ENCODE results near the gene YPEL1.
"Not testable (repeated sequence)": the region's sequence is repeated elsewhere in the genome, so short reads cannot be mapped to it uniquely, and the experiment has no call there.

The YPEL1 gene

GRCh38 chr22:21753374-21754111 lies 17.9 kb upstream of the YPEL1 start:
- no peak for DNase-seq (ENCODE audit: low spot score)

- DNase-seq (ENCODE audit: low spot score) = no peak
Observed at GRCh38 chr22:21752276-21752675, 16.7 kb upstream of the YPEL1 start.

GRCh38 chr22:21745948-21746347 lies 10.4 kb upstream of the YPEL1 start:
- no peak for DNase-seq (ENCODE audit: low spot score)

GRCh38 chr22:21744917-21745316 lies 9.3 kb upstream of the YPEL1 start:
- DNase-seq (ENCODE audit: low spot score) = not testable (repeated sequence)

- DNase-seq (ENCODE audit: low spot score) = no peak
Observed at GRCh38 chr22:21741790-21742189, 6.2 kb upstream of the YPEL1 start.

GRCh38 chr22:21741059-21741458 lies 5.5 kb upstream of the YPEL1 start:
- no peak for DNase-seq (ENCODE audit: low spot score)

- no peak for DNase-seq (ENCODE audit: low spot score)
Observed at GRCh38 chr22:21739828-21740377, 4.3 kb upstream of the YPEL1 start.

GRCh38 chr22:21738966-21739365 lies 3.4 kb upstream of the YPEL1 start:
- no peak for DNase-seq (ENCODE audit: low spot score)

- no peak for DNase-seq (ENCODE audit: low spot score)
Observed at GRCh38 chr22:21738081-21738480, 2.5 kb upstream of the YPEL1 start.

- no peak for DNase-seq (ENCODE audit: low spot score)
Observed at GRCh38 chr22:21736948-21737347, 1.4 kb upstream of the YPEL1 start.

GRCh38 chr22:21736084-21736642 lies 569 bp upstream of the YPEL1 start:
- DNase-seq (ENCODE audit: low spot score) = no peak

- DNase-seq (ENCODE audit: low spot score) = no peak
Observed at GRCh38 chr22:21734540-21735199, 924 bp downstream of the YPEL1 start.

GRCh38 chr22:21731503-21731902 lies 4.1 kb downstream of the YPEL1 start:
- DNase-seq (ENCODE audit: low spot score) = no peak

- DNase-seq (ENCODE audit: low spot score) = no peak
Observed at GRCh38 chr22:21730535-21731308, 4.9 kb downstream of the YPEL1 start.

GRCh38 chr22:21729184-21729583 lies 6.4 kb downstream of the YPEL1 start:
- DNase-seq (ENCODE audit: low spot score) = not testable (repeated sequence)

GRCh38 chr22:21728270-21728669 lies 7.3 kb downstream of the YPEL1 start:
- no peak for DNase-seq (ENCODE audit: low spot score)

GRCh38 chr22:21727768-21728167 lies 7.8 kb downstream of the YPEL1 start:
- DNase-seq (ENCODE audit: low spot score) = no peak

- DNase-seq (ENCODE audit: low spot score) = no peak
Observed at GRCh38 chr22:21727159-21727558, 8.4 kb downstream of the YPEL1 start.

GRCh38 chr22:21726650-21727049 lies 8.9 kb downstream of the YPEL1 start:
- DNase-seq (ENCODE audit: low spot score) = peak; percentile 61

GRCh38 chr22:21725956-21726649 lies 9.5 kb downstream of the YPEL1 start:
- no peak for DNase-seq (ENCODE audit: low spot score)

GRCh38 chr22:21724496-21724895 lies 11.1 kb downstream of the YPEL1 start:
- DNase-seq (ENCODE audit: low spot score) = not testable (repeated sequence)

Measured in HuH-7.5 (cell line).